ENCODE measurements around the gene NR5A2.

- TF ChIP-seq POLR2A (IDR thresholded peaks at IDR 0.05) (no peak), CTCF (IDR thresholded peaks at IDR 0.05) (no peak)
Measured at GRCh38 chr1:200134116-200134515, 106.6 kb downstream of the NR5A2 start.

All from body of pancreas (tissue), 4 donors.